ENCODE measurements around the gene PKHD1. TPM values are rescaled to one million over a fixed set of nuclear protein-coding genes. Genes with fewer than 3 reads are reported as not detected.

PKHD1 gene
- total and polyA plus RNA-seq, 2 donors (not counting 1 experiment from before 2014, with no cell fraction given), result not detected

GRCh38 chr6:51839726-51840374, 247.6 kb downstream of the PKHD1 start:
- H3K9me3 Mint-ChIP-seq (ENCODE audit: insufficient read depth), result no peaks in the 10 kb centered on the region
- 90% methylated on average over 2 of the region's 4 CpGs for WGBS (ENCODE audit: insufficient coverage)
- Histone ChIP-seq H2AFZ (ENCODE audit: insufficient read depth, low read depth, low read length, poor library complexity, severe bottlenecking) (no peak overlapping the region), H3K27me3 (replicated peaks in 1 of 4; ENCODE audit: control extremely low read depth in 1 of 4, control insufficient read depth in 3 of 4, insufficient read depth in 4 of 4, low read length in 3 of 4) (no peaks in the 10 kb centered on the region), H3K4me1 (ENCODE audit: control insufficient read depth in 2 of 2, insufficient read depth in 2 of 2, low read length in 2 of 2) (no peaks in the 10 kb centered on the region), H3K36me3 (replicated peaks in 1 of 2; ENCODE audit: control extremely low read depth in 1 of 2, control insufficient read depth in 1 of 2, extremely low read depth in 1 of 2, insufficient read depth in 2 of 2, low read length in 1 of 2) (no peaks in the 10 kb centered on the region), H4K20me1 (ENCODE audit: control insufficient read depth, insufficient read depth, low read length, poor library complexity, severe bottlenecking) (no peaks in the 10 kb centered on the region), H3K9ac (ENCODE audit: low read length) (no peak overlapping the region), H3K27ac (ENCODE audit: low read length in 2 of 2) (no peak overlapping the region), H3K79me2 (ENCODE audit: control insufficient read depth, insufficient read depth, low read length) (no peaks in the 10 kb centered on the region), H3K4me2 (replicated peaks; ENCODE audit: low read depth, low read length, poor library complexity, severe bottlenecking) (no peak overlapping the region), H3K4me3 (ENCODE audit: control extremely low read depth in 1 of 5, extremely low read depth in 1 of 5, insufficient read depth in 1 of 5, low read depth in 2 of 5, low read length in 4 of 5) (no peak overlapping the region), H3K9me3 (ENCODE audit: control extremely low read depth in 1 of 3, control insufficient read depth in 2 of 3, insufficient read depth in 1 of 3, low read length in 2 of 3) (peaks cover 0 to 3% (median 0%) of the 10 kb centered on the region in 3 donors)
- ChIA-PET CTCF (no interaction called here), POLR2A (no interaction called here)
- TF ChIP-seq CTCF (IDR thresholded peaks at IDR 0.05), result no peak
- no peak for TF ChIP-seq EZH2 (IDR thresholded peaks at IDR 0.05; ENCODE audit: borderline replicate concordance, insufficient read depth, low read depth, low read length, poor library complexity, severe bottlenecking)
- H3K4me3 Mint-ChIP-seq, result no peak overlapping the region
- DNase-seq (no peak), ATAC-seq (ENCODE audit: low read depth) (no peak)
- H3K27me3 Mint-ChIP-seq, result peaks cover 7% of the 10 kb centered on the region
- no peak overlapping the region for H3K27ac Mint-ChIP-seq
- no peaks in the 10 kb centered on the region for H3K4me1 Mint-ChIP-seq
- intact Hi-C loops (cut with micrococcal nuclease), result no loop called here

GRCh38 chr6:51830666-51831065, 256.7 kb downstream of the PKHD1 start:
- no peaks in the 10 kb centered on the region for H4K20me1 ChIP-seq (ENCODE audit: control insufficient read depth, insufficient read depth, low read length, poor library complexity, severe bottlenecking)
- H3K9ac ChIP-seq (ENCODE audit: low read length), result no peak overlapping the region
- DNase-seq (no peak), ATAC-seq (ENCODE audit: low read depth) (no peak)
- intact Hi-C loops (cut with micrococcal nuclease), result no loop called here
- Mint-ChIP-seq H3K4me1 (no peaks in the 10 kb centered on the region), H3K9me3 (ENCODE audit: insufficient read depth) (no peaks in the 10 kb centered on the region), H3K27ac (no peak overlapping the region), H3K4me3 (no peak overlapping the region), H3K27me3 (no peaks in the 10 kb centered on the region)
- no peaks in the 10 kb centered on the region for H3K4me1 ChIP-seq (ENCODE audit: control insufficient read depth in 2 of 2, insufficient read depth in 2 of 2, low read length in 2 of 2)
- H3K27me3 ChIP-seq (replicated peaks in 1 of 4; ENCODE audit: control extremely low read depth in 1 of 4, control insufficient read depth in 3 of 4, insufficient read depth in 4 of 4, low read length in 3 of 4), result no peaks in the 10 kb centered on the region
- H2AFZ ChIP-seq (ENCODE audit: insufficient read depth, low read depth, low read length, poor library complexity, severe bottlenecking), result no peak overlapping the region
- ChIA-PET POLR2A (no interaction called here), CTCF (no interaction called here)
- no peak overlapping the region for H3K27ac ChIP-seq (ENCODE audit: low read length in 2 of 2)
- no peak overlapping the region for H3K4me3 ChIP-seq (ENCODE audit: control extremely low read depth in 1 of 5, extremely low read depth in 1 of 5, insufficient read depth in 1 of 5, low read depth in 2 of 5, low read length in 4 of 5)
- WGBS (ENCODE audit: insufficient coverage), result no CpG with 5 or more reads among the region's 1 CpG
- no peak for TF ChIP-seq CTCF (IDR thresholded peaks at IDR 0.05)
- TF ChIP-seq EZH2 (IDR thresholded peaks at IDR 0.05; ENCODE audit: borderline replicate concordance, insufficient read depth, low read depth, low read length, poor library complexity, severe bottlenecking), result no peak
- H3K79me2 ChIP-seq (ENCODE audit: control insufficient read depth, insufficient read depth, low read length), result no peaks in the 10 kb centered on the region
- no peaks in the 10 kb centered on the region for H3K9me3 ChIP-seq (ENCODE audit: control extremely low read depth in 1 of 3, control insufficient read depth in 2 of 3, insufficient read depth in 1 of 3, low read length in 2 of 3)
- no peak overlapping the region for H3K4me2 ChIP-seq (replicated peaks; ENCODE audit: low read depth, low read length, poor library complexity, severe bottlenecking)
- H3K36me3 ChIP-seq (replicated peaks in 1 of 2; ENCODE audit: control extremely low read depth in 1 of 2, control insufficient read depth in 1 of 2, extremely low read depth in 1 of 2, insufficient read depth in 2 of 2, low read length in 1 of 2), result no peaks in the 10 kb centered on the region

Measured in B cell (primary cell).